Measurements from ENCODE around the gene ROBO3.

Gene ROBO3

DNA sequence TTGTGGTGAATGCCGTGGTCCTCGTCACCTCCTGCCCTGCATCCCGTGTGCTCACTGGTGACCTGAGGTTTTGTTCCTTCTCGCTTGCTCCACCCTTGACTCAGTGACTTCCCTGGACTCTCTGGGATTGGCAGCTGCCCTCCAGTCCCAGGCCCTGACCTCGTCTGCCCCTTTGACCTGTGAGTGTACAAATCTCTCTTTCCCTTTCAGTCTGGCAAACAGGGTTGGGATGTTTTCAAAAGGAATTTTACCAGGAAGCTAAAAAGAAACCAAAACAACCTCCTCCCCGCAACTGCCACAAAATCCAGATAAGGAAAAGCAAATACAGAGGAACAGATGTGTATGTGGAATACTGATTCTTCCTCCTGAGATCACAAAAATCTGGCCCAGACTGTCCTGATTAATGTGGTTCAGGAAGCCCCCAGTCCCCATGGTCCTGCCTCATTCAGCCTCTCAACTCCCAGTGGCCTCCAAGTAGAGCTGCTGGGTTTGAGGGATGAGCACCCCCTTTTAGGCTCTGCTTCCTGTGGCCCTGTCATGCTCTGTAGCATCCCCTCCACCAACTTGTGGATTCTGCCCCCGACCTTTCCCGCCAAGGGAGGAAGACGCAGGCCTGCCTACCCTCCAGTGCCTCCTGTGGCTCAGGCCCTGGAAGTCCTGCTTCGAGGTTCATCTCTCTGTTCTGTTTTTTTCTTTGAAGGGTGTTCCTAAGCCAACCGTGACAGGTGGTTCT, 17.3 kb downstream of the ROBO3 start:
- Histone ChIP-seq H3K36me3 (no peaks in the 10 kb centered on the region), H3K4me1 (ENCODE audit: control insufficient read depth in 1 of 2, insufficient read depth in 1 of 2, low read depth in 1 of 2, low read length in 1 of 2) (no peaks in the 10 kb centered on the region), H3K27ac (no peak overlapping the region), H3K4me3 (ENCODE audit: low read depth in 1 of 2, low read length in 1 of 2) (no peak overlapping the region), H3K9me3 (no peaks in the 10 kb centered on the region), H3K27me3 (peaks cover 21% of the 10 kb centered on the region)
- TF ChIP-seq, protein P1, sequence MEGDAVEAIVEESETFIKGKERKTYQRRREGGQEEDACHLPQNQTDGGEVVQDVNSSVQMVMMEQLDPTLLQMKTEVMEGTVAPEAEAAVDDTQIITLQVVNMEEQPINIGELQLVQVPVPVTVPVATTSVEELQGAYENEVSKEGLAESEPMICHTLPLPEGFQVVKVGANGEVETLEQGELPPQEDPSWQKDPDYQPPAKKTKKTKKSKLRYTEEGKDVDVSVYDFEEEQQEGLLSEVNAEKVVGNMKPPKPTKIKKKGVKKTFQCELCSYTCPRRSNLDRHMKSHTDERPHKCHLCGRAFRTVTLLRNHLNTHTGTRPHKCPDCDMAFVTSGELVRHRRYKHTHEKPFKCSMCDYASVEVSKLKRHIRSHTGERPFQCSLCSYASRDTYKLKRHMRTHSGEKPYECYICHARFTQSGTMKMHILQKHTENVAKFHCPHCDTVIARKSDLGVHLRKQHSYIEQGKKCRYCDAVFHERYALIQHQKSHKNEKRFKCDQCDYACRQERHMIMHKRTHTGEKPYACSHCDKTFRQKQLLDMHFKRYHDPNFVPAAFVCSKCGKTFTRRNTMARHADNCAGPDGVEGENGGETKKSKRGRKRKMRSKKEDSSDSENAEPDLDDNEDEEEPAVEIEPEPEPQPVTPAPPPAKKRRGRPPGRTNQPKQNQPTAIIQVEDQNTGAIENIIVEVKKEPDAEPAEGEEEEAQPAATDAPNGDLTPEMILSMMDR (IDR thresholded peaks at IDR 0.05), result no peak

DNA sequence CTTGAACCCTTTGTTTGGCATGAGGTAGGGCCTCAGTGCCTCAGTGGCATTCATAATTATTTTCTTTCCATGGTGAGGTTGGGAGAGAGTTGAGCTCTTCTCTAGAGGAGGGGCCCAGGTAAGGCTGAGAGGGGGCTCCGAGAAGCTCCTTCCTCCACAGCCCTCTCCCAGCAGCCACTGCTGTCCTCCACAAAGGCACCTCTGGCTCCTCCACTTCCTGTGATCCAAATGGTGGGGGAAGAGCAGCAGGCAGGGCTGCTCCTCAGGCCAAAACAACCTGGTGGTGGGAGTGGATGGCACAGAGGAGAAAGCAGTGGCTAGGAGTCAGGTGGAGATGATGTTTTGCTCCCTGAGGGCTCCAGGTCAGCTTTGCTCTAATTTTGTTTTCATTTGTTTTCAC, 19.1 kb downstream of the ROBO3 start:
- no peak overlapping the region for H3K27ac ChIP-seq
- no peak overlapping the region for H3K4me3 ChIP-seq (ENCODE audit: low read depth in 1 of 2, low read length in 1 of 2)
- TF ChIP-seq, protein P1 (IDR thresholded peaks at IDR 0.05), result no peak
- no peaks in the 10 kb centered on the region for H3K36me3 ChIP-seq
- H3K27me3 ChIP-seq, result peaks cover 3% of the 10 kb centered on the region
- H3K4me1 ChIP-seq (ENCODE audit: control insufficient read depth in 1 of 2, insufficient read depth in 1 of 2, low read depth in 1 of 2, low read length in 1 of 2), result no peaks in the 10 kb centered on the region
- H3K9me3 ChIP-seq, result no peaks in the 10 kb centered on the region

DNA sequence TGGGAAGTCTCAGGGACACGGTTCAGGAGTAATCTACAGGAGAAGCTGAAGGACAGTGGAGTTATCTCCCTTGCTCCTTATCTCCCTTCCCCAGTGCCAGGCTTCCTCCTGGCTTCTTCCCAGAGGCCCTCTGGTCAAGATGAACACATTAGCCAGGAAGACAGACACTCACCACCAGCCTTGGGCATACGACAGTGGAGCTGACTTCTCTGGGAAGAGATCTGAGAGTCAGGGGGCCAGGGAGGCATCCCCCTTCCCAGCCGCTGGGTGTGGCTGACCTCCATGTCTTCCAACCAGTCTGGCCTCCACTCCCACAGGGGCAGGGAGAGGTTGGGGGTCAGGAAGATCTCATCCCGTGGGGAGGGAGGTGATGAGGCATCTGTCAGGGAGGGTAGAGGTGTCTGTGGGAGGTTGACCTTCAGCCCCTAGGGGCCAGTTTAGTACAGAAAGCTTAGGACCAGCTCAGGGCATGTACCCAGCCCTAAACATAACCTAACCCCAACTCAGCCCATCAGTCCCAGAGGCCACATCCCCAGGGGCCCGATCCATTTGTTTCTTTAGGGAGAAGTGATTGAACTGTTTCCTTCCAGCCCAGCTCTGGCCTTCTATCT, 19.7 kb downstream of the ROBO3 start:
- H3K4me3 ChIP-seq (ENCODE audit: low read depth in 1 of 2, low read length in 1 of 2), result no peak overlapping the region
- no peaks in the 10 kb centered on the region for H3K4me1 ChIP-seq (ENCODE audit: control insufficient read depth in 1 of 2, insufficient read depth in 1 of 2, low read depth in 1 of 2, low read length in 1 of 2)
- H3K27ac ChIP-seq, result no peak overlapping the region
- no peaks in the 10 kb centered on the region for H3K27me3 ChIP-seq
- TF ChIP-seq, protein P1 (IDR thresholded peaks at IDR 0.05), result no peak
- no peaks in the 10 kb centered on the region for H3K9me3 ChIP-seq
- H3K36me3 ChIP-seq, result no peaks in the 10 kb centered on the region

DNA sequence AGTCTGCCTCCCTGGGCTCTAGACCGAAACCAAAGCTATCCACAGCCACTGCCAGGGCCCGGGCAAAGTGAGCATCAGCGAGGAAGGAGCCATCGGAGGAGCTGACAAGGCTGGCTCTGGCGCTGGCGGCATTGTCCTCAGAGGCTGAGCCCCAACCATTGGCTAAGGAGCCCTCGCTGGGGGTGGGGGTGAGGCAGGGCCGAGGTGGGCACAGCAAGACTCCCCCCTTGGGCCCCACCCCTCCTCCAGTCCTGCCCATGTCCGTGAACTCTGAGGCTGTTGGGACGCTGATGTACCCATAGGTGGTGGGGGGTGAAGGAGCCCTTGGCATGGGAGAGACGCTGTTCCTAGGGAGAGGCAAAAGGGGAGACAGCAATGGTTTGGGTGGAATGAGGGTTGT, 21.2 kb downstream of the ROBO3 start:
- Histone ChIP-seq H3K4me3 (ENCODE audit: low read depth in 1 of 2, low read length in 1 of 2) (no peak overlapping the region), H3K27me3 (no peaks in the 10 kb centered on the region), H3K9me3 (no peaks in the 10 kb centered on the region), H3K36me3 (no peaks in the 10 kb centered on the region), H3K27ac (no peak overlapping the region), H3K4me1 (ENCODE audit: control insufficient read depth in 1 of 2, insufficient read depth in 1 of 2, low read depth in 1 of 2, low read length in 1 of 2) (no peaks in the 10 kb centered on the region)
- TF ChIP-seq, protein P1 (IDR thresholded peaks at IDR 0.05), result no peak

DNA sequence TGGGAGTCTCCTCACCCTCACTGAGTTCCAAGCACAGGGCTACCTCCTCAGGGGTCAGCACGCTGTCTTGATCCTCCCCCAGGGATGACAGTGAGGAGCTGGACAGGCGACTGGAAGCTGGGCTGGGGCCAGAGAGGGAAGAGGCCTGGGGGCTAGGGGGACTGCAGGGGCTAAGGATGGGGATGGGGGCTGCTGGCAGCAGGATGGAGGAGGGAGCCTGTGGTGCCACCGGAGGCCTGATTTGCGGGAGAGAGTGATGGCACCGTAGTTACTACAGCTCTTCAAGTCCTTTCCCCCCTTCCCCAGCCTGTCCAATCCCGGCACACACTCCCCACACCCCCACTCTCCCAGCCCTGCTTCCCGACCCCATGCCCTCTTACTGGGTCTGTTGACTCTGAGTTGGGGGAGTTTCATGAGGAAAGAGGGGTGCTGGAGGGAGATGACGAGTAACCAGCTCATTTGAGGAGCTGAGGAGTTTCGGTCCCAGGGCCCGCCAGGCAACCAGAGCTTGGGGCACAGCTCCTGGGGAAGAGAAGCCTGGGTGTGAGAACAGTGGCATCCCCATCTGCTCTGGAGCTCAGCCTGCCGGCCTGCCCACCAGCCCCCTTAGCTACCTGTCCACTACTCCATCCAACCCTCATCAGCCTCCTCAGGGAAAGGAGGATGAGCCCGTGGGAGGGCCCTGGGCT, 21.9 kb downstream of the ROBO3 start:
- Histone ChIP-seq H3K9me3 (no peaks in the 10 kb centered on the region), H3K27me3 (no peaks in the 10 kb centered on the region), H3K4me3 (ENCODE audit: low read depth in 1 of 2, low read length in 1 of 2) (no peak overlapping the region), H3K27ac (no peak overlapping the region), H3K36me3 (no peaks in the 10 kb centered on the region), H3K4me1 (ENCODE audit: control insufficient read depth in 1 of 2, insufficient read depth in 1 of 2, low read depth in 1 of 2, low read length in 1 of 2) (no peaks in the 10 kb centered on the region)
- TF ChIP-seq, protein P1 (IDR thresholded peaks at IDR 0.05), result no peak
